ENCODE data around the gene INPP1.
"Not testable (repeated sequence)": the region's sequence is repeated elsewhere in the genome, so short reads cannot be mapped to it uniquely, and the experiment has no call there.

Gene INPP1

GRCh38 chr2:190357600-190357999, 14.2 kb downstream of the INPP1 start:
- DNase-seq = no peak
- in situ Hi-C loops (cut with MboI; ENCODE audit: low pct_unique_long_range_greater_than_20kb, low sequenced_read_pairs) = no loop called here

- in situ Hi-C loops (cut with MboI; ENCODE audit: low pct_unique_long_range_greater_than_20kb, low sequenced_read_pairs) = not testable (repeated sequence)
These were observed 15.5 kb downstream of the INPP1 start for GRCh38 chr2:190358655-190359448.

GRCh38 chr2:190360561-190360960, 17.2 kb downstream of the INPP1 start:
- DNase-seq = no peak

More at GRCh38 chr2:190358655-190359448, 15.5 kb downstream of the INPP1 start:
- DNase-seq = not testable (repeated sequence)

GRCh38 chr2:190360965-190361364, 17.6 kb downstream of the INPP1 start:
- DNase-seq = no peak
- in situ Hi-C loops (cut with MboI; ENCODE audit: low pct_unique_long_range_greater_than_20kb, low sequenced_read_pairs) = no loop called here

More at GRCh38 chr2:190360561-190360960, 17.2 kb downstream of the INPP1 start:
- in situ Hi-C loops (cut with MboI; ENCODE audit: low pct_unique_long_range_greater_than_20kb, low sequenced_read_pairs) = no loop called here

- in situ Hi-C loops (cut with MboI; ENCODE audit: low pct_unique_long_range_greater_than_20kb, low sequenced_read_pairs) = no loop called here
- DNase-seq = no peak
These were observed 18.2 kb downstream of the INPP1 start for GRCh38 chr2:190361572-190361971.

- in situ Hi-C loops (cut with MboI; ENCODE audit: low pct_unique_long_range_greater_than_20kb, low sequenced_read_pairs) = no loop called here
- no peak for DNase-seq
These were observed 19.5 kb downstream of the INPP1 start for GRCh38 chr2:190362894-190363293.

- no peak for DNase-seq
- in situ Hi-C loops (cut with MboI; ENCODE audit: low pct_unique_long_range_greater_than_20kb, low sequenced_read_pairs) = no loop called here
These were observed 22.3 kb downstream of the INPP1 start for GRCh38 chr2:190365499-190366204.

- no peak for DNase-seq
- in situ Hi-C loops (cut with MboI; ENCODE audit: low pct_unique_long_range_greater_than_20kb, low sequenced_read_pairs) = no loop called here
These were observed 22.9 kb downstream of the INPP1 start for GRCh38 chr2:190366248-190366753.

- DNase-seq = no peak
- in situ Hi-C loops (cut with MboI; ENCODE audit: low pct_unique_long_range_greater_than_20kb, low sequenced_read_pairs) = no loop called here
These were observed 23.7 kb downstream of the INPP1 start for GRCh38 chr2:190367091-190367490.

GRCh38 chr2:190369635-190370034, 26.2 kb downstream of the INPP1 start:
- no peak for DNase-seq
- in situ Hi-C loops (cut with MboI; ENCODE audit: low pct_unique_long_range_greater_than_20kb, low sequenced_read_pairs) = no loop called here

- in situ Hi-C loops (cut with MboI; ENCODE audit: low pct_unique_long_range_greater_than_20kb, low sequenced_read_pairs) = no loop called here
- no peak for DNase-seq
These were observed 32.7 kb downstream of the INPP1 start for GRCh38 chr2:190376083-190376482.

- in situ Hi-C loops (cut with MboI; ENCODE audit: low pct_unique_long_range_greater_than_20kb, low sequenced_read_pairs) = no loop called here
These were observed 33.3 kb downstream of the INPP1 start for GRCh38 chr2:190376591-190377245.

GRCh38 chr2:190378880-190379237, 35.5 kb downstream of the INPP1 start:
- no peak for DNase-seq
- in situ Hi-C loops (cut with MboI; ENCODE audit: low pct_unique_long_range_greater_than_20kb, low sequenced_read_pairs) = no loop called here

More at GRCh38 chr2:190376591-190377245, 33.3 kb downstream of the INPP1 start:
- DNase-seq = no peak

- no peak for DNase-seq
- in situ Hi-C loops (cut with MboI; ENCODE audit: low pct_unique_long_range_greater_than_20kb, low sequenced_read_pairs) = no loop called here
These were observed 36.0 kb downstream of the INPP1 start for GRCh38 chr2:190379249-190379964.

GRCh38 chr2:190380962-190381412, 37.6 kb downstream of the INPP1 start:
- in situ Hi-C loops (cut with MboI; ENCODE audit: low pct_unique_long_range_greater_than_20kb, low sequenced_read_pairs) = no loop called here
- peak; percentile 41 for DNase-seq

- DNase-seq = peak; percentile 45
- in situ Hi-C loops (cut with MboI; ENCODE audit: low pct_unique_long_range_greater_than_20kb, low sequenced_read_pairs) = no loop called here
These were observed 39.5 kb downstream of the INPP1 start for GRCh38 chr2:190382851-190383250.

- no peak for DNase-seq
- in situ Hi-C loops (cut with MboI; ENCODE audit: low pct_unique_long_range_greater_than_20kb, low sequenced_read_pairs) = no loop called here
These were observed 44.0 kb downstream of the INPP1 start for GRCh38 chr2:190387422-190387821.

GRCh38 chr2:190396271-190396670, 52.9 kb downstream of the INPP1 start:
- in situ Hi-C loops (cut with MboI; ENCODE audit: low pct_unique_long_range_greater_than_20kb, low sequenced_read_pairs) = no loop called here
- no peak for DNase-seq

GRCh38 chr2:190402986-190403603, 59.7 kb downstream of the INPP1 start:
- in situ Hi-C loops (cut with MboI; ENCODE audit: low pct_unique_long_range_greater_than_20kb, low sequenced_read_pairs) = no loop called here
- no peak for DNase-seq

Data from KBM-7 (cell line).